AG20443 (cell line): Measurements from ENCODE around the gene NFATC4.

Experiments used
- DNase-seq: peaks from one replicate; pipeline ENCODE4 v3.0.0; 2012; ENCODE audit warnings: low spot score, mixed read lengths

The NFATC4 gene

DNA sequence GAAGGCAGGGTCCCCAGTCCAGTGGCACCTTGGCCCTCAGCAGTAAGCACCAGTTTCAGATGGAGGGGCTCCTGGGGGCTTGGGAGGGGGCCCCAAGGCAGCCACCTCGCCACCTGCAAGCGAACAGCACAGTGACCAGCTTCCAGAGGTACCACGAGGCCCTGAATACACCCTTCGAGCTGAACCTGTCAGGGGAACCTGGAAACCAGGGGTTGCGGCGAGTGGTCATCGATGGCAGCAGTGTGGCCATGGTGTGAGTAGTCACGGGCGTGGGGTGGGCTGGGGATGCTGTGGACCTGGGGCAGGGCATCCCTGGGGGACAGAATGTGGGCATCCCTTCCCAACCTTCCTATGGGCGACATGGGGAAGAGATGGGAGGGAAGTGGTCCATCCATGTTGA is 42.0 kb downstream of the NFATC4 start:
- DNase-seq = no peak

DNA sequence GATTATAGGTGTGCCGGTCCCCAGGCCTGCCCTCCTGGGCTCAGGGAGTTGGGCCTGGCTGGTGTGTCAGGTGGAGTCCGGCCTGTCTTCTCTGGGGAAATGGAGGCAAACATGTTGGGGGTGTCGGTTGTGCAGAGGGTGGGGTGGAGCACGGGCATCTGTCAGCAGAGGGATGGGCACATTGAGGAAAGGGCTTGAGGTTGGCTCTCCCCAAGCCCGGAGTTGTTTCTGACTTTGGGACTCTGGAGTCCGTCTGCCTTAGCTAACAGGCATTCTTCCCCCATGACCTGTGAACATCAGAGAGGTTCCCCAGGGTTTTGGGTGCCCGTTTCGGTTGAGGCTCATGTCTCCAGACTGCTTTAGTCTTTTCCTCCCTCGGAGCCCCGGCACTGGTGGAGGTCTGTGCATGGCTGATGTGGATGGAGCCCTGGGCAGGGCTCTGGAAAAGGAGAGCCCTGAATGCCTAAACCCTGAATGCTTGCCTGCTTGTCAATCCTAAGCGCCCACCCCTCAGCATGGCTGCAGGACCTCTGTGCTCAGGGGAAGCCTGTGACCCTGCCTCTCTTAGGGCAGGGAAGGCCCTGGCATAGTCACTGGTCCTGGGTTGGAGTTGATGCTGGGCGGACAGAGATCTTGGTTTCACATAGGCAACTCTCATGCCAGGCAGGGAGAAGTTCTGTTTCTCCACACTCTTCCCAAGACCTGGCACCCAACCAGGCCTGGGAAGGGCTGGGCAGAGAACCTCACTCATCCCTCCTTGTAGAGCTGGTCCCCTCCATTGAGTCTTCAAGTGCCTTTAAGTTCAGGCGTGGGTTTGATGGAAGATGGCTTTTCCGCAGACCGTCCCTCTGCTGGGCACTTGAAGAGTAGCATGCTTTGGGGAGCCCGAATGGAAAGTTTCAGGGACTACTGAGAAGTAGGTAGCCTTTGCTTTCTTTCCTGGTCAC is 43.7 kb downstream of the NFATC4 start:
- peak; percentile 76 for DNase-seq

DNA sequence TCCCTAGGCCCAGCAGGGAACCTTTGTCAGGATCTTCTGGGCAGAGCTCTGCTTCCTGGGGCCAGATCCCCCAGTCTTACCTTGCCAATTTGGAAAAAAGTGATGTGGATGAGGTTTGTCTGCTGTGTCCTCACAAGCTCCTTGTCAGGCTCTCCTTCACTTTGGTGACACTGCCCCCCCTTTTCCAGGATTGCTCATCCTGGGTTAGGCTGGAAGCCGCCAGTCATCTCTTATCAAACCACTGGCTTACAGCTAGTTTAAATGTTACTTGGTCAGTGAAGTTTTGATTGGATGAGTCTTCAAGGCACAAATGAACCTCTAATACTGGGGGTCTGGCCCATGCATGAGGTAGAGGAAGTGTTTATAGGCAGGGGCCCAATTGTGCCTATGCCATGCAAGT is 46.1 kb downstream of the NFATC4 start:
- no peak for DNase-seq

DNA sequence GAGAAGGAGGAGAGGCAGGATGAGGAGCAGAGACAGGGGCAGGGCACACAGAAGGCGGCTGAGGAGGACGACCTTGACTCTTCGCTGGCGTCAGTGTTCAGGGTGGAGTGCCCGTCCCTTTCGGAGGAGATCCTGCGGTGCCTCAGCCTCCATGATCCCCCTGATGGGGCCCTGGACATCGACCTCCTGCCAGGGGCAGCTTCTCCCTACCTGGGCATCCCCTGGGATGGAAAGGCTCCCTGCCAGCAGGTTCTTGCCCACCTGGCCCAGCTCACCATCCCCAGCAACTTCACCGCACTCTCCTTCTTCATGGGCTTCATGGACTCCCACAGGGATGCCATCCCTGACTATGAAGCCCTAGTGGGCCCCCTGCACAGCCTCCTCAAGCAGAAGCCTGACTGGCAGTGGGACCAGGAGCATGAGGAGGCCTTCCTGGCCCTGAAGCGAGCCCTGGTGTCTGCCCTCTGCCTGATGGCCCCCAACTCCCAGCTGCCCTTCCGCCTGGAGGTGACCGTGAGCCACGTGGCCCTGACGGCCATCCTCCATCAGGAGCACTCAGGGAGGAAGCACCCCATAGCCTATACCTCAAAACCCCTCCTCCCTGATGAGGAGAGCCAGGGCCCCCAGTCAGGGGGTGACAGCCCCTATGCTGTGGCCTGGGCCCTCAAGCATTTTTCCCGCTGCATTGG is 46.9 kb downstream of the NFATC4 start:
- DNase-seq = no peak

DNA sequence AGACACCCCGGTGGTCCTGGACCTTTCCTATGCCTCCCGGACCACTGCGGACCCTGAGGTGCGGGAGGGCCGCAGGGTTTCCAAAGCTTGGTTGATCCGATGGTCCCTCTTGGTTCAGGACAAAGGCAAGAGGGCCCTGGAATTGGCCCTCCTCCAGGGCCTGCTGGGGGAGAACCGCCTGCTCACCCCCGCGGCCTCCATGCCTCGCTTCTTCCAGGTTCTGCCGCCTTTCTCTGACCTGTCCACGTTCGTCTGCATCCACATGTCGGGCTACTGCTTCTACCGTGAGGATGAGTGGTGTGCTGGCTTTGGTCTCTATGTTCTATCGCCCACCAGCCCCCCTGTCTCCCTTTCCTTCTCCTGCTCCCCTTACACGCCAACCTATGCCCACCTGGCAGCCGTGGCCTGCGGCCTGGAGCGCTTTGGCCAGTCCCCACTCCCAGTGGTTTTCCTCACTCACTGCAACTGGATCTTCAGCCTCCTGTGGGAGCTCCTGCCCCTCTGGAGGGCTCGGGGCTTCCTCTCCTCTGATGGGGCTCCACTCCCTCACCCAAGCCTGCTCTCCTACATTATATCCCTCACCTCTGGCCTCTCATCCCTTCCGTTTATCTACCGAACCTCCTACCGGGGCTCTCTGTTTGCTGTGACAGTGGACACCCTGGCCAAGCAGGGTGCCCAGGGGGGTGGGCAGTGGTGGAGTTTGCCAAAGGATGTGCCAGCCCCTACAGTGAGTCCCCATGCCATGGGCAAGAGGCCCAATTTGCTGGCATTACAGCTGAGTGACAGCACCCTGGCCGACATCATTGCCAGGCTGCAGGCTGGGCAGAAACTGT is 47.7 kb downstream of the NFATC4 start:
- no peak for DNase-seq

DNA sequence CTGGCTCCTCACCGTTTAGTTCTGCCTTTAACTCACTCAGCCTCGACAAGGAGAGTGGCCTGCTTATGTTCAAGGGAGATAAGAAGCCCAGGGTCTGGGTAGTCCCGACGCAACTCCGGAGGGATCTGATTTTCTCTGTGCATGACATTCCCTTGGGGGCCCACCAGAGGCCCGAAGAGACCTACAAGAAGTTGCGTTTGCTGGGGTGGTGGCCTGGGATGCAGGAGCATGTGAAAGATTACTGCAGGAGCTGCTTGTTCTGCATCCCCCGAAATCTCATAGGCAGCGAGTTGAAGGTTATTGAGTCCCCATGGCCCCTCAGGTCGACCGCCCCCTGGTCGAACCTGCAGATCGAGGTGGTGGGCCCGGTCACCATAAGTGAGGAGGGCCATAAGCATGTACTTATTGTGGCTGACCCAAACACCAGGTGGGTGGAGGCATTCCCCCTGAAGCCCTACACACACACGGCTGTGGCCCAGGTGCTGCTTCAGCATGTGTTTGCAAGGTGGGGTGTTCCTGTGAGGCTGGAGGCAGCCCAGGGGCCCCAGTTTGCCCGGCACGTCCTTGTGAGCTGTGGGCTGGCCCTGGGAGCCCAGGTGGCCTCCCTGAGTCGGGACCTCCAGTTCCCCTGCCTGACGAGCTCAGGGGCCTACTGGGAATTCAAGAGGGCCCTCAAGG is 48.4 kb downstream of the NFATC4 start:
- no peak for DNase-seq

DNA sequence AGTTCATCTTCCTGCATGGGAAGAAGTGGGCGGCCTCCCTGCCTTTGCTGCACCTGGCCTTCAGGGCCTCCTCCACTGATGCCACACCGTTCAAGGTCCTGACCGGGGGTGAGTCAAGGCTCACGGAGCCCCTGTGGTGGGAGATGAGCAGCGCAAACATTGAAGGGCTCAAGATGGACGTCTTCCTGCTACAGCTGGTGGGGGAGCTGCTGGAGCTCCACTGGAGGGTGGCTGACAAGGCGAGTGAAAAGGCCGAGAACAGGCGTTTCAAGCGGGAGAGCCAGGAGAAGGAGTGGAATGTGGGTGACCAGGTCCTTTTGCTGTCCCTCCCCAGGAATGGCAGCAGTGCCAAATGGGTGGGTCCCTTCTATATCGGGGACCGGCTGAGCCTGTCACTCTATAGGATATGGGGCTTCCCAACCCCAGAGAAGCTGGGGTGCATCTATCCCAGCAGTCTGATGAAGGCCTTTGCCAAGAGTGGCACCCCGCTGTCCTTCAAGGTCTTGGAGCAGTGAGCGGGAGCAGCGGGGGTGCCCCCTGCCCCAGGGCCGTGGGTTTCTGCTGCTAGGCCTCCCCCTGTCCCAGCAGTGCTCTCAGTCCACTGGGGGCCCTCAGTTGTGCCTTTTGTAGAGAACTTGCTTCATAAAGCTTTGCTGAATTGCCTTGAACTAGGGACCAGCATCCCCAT is 49.1 kb downstream of the NFATC4 start:
- DNase-seq = no peak

DNA sequence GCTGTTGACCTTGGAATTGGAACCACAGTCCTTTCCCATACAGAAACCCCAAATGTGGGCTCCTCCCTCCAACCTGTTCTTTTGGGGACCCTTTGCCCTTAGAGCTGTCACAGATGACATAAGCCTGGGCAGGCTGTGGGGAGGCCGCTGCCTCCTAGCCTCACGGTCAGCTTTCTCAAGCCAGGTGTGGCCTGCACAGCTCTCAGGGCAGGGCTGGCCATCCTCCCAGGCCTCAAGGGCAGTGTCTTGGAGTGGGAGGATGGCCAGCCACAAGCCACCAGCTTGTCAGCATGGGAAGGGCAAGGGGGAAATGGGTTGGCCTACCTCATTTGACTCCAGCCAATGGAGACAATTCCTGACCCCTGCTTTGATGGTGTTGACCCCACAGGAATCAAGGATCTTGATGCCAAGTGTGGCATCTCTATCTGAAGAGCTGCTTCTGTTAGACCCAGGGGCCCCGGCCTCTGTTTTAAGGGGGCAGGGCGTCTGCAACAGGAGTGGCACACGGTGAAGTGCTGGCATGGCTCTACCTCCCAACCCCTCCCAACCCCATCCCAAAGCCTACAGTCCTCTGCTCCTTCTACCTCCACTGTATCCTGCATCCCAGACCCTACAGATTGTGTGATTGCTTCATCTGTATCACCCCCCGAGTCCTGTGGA is 50.0 kb downstream of the NFATC4 start:
- no peak for DNase-seq

DNA sequence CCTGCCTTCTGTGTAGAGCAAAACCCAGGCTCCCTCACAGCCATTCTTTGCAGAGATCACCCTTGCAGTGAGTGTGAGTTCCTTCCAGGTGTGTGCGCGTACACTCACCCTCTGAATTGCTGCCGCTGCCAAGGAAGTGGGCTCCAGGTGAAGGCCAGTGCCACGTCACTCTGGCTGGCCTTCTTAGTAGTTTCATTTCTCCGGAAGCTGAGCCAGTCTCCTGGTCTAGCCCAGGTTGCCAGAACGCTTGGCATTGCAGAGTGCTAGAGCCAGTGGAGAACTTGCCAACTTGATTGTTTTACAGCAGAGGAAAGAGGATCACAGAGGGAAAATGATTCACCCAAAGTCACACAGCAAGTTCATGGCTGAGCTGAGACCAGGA is 50.5 kb downstream of the NFATC4 start:
- no peak for DNase-seq

DNA sequence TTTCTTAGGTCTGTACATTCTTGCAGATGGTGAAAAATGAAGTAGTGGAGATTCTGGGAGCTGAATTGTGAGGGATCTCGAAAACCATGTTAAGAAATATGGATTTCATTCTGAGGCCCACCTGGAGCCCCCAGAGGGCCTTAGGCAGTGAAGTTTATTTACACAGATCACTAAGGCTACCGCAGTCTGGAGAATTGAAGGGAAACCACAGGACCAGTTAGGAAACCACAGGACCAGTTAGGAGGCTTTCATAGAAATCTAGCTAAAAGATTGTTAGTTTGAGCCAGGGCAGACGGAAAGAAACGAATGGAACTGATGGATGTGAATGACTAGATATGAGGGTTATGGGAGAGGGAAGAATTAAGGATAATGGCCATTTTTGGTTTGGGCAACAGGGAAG is 54.3 kb downstream of the NFATC4 start:
- DNase-seq = no peak

DNA sequence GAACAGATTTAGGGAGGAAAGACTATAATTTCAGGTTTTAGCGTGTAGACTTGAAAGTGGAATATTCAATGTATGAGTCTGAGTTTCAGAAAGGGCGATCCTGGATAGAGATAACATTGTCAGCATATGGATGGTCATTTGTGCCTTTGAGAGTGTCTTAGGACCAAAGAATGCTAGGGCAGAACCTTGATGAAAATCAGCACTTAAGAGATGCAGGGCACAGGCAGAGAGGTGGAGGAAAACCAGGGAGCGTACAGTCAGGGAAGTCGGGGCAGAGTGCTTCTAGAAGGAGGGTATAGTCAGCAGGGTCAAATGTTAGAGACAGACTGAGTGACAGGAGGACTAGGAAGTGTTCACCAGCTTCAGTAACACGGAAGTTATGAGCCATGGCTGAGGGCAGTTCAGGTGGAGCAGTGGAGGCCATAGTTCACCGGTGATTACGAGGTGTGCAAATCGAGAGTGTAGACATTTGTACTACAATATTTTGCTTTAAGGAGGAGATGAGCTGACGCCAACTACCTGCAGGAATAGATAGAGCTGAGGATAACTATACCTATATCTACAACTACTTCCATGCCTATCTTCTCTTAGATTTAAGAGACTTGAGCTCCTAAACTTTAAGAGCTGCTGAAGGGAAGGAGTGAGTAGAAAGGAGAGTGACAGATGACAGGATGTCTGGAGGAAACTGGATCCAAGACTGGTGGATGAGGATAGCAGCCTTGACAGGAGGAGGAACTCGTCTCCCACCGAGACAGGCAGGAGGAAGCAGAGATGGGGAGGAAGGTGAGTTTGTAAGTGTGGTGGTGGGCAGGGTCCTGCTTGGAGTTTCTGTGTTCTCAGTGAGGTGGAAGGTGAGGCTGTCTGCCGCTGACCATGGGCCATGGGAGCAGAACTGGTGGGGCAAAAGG is 55.0 kb downstream of the NFATC4 start:
- DNase-seq = no peak

DNA sequence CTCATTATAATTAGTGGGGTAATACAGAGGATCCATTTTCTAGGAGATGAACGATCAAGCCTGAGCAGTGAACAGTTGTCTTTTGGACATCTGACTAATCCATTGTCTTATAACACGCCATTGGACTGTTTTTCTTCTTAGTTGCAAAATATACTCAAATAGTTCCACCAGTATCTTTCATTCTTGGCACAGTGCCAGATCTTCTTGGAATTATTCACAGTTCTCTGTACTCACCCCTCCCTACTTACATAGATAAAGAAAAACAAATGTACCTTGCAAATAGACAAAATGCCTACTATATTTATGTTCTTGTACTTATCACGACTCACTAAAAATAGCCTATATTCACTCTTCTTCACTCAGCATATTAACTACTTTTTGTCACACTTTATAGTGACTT is 57.7 kb downstream of the NFATC4 start:
- peak; percentile 64 for DNase-seq

DNA sequence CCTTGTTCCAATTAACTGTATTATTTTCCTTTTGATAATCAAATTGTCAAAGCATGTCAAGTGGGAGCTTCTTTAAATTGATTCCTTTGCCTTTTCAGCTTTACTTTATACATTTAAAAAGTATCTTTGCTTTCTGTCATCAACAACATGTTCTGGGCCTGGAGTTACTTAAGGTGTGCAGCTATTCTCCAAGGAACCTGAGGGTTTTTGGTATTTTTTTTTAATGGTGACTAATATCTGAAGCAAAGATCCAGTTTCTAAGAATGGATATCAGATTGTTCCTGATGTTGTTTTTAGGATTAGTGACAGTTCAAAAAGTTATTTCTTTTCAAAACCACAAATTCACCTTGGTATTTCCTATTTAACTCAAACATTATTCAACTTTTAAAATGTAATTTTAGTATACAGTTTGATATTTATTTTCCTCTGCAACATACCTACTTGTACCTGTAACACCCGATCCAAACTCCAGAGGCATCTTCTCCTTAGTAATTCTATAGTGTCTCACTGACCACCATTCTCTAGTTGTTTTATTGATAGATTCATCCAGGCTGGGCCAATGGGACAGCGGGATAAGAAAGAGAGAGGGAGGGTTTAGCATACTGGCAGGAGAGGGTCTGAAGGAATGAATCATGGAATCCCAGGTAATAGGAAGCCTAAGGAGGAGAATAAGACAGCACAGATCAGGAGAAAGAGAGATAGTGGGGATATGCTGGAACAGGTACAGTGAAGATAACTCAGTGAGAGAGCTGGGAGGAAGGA is 58.3 kb downstream of the NFATC4 start:
- no peak for DNase-seq

DNA sequence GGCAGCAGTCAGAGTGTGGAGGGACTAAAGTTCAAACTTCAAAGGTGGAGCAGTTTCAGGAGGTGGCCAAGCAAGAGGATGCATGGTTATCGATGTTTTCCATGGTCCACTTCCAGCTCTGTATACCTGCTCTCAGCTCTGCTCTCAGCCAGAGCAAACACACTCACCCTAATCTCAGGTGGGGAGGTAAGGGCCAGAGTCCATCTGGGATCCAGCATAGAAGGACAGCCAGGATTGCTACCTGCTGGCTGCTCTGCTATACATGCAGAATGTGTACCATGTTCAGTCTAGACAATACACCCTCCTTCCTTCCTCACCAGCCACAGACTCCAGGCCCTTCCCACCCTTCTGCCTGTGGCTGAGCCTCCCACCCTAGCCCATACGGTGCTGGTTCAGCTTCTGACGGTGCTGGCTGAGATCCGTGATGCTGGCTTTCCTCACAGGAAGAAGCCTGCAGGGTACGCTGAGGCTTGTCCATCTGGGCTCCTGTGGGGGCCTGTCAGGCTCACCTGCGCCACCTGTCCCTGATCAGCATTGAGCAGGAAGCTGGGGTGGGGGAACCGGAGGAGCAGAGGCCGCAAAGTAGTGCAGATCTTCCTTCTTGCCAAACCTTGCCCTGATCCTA is 59.0 kb downstream of the NFATC4 start:
- DNase-seq = no peak

DNA sequence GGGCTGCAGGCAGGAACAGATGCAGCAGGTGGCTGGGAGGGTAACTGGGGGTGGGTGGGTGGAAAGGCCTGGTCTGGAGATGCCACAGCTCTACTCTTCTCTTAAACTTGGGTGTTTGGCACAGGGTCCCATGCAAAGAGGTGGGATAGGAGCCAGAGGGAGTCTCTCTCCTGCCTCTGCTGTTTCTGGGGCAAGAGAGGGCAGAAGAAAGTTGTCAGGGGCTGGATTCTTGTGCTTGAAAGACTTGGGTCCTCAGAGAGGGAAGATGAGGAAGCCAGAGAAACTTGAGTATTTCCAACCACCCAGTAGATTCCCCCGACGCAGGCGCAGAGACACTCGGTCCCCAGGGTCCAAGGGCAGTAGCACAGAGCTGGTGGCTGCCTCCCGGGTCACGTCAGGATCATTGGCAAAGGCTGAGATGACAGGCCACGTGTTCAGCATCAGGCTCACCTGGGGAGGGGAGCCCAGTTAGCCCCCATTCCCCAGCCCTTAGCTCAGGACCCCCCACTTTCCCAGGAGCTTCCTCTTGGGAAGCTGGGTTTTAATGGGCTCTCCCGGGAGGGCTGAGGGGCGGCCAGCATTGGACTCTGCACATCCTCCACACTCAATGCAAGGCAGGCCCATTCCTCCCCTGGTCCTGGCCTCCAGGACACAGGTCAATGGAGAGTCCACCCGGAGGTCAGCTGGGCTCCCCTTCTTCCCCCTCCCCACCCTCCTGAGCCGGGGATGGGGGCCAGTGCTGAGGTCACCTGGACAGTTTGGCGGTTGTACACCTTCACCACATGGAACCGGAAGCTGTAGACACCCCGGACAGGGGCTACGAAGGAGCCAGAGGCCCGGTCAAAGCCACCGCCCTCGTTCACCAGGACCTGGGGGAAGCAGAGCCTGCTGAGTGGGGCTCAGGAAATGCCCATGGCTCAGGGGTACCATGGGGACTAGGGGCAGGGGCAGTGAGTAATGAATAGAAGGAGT is 59.8 kb downstream of the NFATC4 start:
- DNase-seq = no peak

DNA sequence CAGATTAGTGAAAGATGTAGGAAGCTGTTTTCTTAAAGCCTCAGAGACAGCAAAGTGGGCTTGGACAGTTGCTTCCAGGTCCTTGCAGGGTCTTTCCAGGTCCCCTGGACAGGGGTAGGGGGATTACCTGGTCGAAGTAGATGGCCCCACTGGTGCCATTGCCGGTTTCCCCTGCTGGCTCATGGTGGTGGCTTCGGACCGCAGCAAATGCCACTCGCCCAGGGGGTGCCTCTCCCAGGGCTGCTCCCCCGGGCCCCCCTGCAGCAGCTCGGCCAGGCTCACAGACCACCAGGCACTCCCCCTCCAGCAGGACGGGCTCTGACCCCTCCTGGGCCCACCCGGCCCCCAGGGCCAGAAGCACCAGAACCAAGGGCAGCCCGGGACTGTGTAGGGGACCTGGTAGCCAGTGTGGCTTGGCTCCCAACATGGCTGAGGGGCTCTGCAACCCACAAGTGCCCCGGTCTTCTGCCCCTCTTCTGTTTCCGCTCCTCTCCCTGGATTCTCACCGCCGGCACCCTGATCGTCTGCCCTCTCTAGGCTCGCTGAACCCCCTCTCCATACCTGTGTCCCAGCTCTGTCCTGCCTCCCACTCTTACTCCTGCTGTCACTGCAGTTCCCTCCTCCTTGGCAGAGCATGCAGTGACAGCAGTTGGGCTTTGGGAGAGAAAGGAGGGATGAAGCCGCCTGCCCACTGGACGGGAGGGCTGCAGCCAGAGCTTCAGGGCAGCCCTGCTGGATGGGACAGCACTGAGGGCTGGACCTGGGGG is 60.8 kb downstream of the NFATC4 start:
- no peak for DNase-seq
